ENCODE results near the gene RFX3.

DNA sequence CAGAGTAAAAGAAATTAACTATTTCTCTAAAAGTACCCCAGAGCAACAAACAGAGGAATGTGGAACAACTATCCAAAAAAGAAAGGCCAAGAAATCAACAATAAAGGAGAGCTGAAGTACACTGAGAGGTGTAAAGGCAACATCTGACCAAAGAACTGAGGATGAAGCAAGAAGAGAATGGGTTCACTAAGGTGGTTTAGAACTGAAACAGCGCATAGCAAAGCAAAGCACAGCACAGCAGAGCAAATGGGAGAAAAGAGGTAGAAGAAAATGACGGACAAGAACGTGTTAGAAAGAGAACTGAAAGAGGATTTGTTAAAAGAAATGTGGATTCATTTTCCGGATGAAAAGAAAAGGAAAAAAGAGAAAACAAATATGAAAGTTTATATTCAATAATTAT lies 25.8 kb downstream of the RFX3 start:
- TF ChIP-seq, protein P1, sequence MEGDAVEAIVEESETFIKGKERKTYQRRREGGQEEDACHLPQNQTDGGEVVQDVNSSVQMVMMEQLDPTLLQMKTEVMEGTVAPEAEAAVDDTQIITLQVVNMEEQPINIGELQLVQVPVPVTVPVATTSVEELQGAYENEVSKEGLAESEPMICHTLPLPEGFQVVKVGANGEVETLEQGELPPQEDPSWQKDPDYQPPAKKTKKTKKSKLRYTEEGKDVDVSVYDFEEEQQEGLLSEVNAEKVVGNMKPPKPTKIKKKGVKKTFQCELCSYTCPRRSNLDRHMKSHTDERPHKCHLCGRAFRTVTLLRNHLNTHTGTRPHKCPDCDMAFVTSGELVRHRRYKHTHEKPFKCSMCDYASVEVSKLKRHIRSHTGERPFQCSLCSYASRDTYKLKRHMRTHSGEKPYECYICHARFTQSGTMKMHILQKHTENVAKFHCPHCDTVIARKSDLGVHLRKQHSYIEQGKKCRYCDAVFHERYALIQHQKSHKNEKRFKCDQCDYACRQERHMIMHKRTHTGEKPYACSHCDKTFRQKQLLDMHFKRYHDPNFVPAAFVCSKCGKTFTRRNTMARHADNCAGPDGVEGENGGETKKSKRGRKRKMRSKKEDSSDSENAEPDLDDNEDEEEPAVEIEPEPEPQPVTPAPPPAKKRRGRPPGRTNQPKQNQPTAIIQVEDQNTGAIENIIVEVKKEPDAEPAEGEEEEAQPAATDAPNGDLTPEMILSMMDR (IDR thresholded peaks at IDR 0.05; ENCODE audit: low read depth, low read length, missing input control): no peak
- no peak for TF ChIP-seq EGR1 (IDR thresholded peaks at IDR 0.05; ENCODE audit: low read depth in 2 of 2)
- TF ChIP-seq, protein P2, sequence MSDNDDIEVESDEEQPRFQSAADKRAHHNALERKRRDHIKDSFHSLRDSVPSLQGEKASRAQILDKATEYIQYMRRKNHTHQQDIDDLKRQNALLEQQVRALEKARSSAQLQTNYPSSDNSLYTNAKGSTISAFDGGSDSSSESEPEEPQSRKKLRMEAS (IDR thresholded peaks at IDR 0.05): no peak
- TF ChIP-seq, protein P3, sequence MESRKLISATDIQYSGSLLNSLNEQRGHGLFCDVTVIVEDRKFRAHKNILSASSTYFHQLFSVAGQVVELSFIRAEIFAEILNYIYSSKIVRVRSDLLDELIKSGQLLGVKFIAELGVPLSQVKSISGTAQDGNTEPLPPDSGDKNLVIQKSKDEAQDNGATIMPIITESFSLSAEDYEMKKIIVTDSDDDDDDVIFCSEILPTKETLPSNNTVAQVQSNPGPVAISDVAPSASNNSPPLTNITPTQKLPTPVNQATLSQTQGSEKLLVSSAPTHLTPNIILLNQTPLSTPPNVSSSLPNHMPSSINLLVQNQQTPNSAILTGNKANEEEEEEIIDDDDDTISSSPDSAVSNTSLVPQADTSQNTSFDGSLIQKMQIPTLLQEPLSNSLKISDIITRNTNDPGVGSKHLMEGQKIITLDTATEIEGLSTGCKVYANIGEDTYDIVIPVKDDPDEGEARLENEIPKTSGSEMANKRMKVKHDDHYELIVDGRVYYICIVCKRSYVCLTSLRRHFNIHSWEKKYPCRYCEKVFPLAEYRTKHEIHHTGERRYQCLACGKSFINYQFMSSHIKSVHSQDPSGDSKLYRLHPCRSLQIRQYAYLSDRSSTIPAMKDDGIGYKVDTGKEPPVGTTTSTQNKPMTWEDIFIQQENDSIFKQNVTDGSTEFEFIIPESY (IDR thresholded peaks at IDR 0.05): no peak
- TF ChIP-seq, protein P4, sequence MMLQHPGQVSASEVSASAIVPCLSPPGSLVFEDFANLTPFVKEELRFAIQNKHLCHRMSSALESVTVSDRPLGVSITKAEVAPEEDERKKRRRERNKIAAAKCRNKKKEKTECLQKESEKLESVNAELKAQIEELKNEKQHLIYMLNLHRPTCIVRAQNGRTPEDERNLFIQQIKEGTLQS (IDR thresholded peaks at IDR 0.05): no peak
- no peak for TF ChIP-seq RAD21 (IDR thresholded peaks at IDR 0.05)
- TF ChIP-seq, protein P5, sequence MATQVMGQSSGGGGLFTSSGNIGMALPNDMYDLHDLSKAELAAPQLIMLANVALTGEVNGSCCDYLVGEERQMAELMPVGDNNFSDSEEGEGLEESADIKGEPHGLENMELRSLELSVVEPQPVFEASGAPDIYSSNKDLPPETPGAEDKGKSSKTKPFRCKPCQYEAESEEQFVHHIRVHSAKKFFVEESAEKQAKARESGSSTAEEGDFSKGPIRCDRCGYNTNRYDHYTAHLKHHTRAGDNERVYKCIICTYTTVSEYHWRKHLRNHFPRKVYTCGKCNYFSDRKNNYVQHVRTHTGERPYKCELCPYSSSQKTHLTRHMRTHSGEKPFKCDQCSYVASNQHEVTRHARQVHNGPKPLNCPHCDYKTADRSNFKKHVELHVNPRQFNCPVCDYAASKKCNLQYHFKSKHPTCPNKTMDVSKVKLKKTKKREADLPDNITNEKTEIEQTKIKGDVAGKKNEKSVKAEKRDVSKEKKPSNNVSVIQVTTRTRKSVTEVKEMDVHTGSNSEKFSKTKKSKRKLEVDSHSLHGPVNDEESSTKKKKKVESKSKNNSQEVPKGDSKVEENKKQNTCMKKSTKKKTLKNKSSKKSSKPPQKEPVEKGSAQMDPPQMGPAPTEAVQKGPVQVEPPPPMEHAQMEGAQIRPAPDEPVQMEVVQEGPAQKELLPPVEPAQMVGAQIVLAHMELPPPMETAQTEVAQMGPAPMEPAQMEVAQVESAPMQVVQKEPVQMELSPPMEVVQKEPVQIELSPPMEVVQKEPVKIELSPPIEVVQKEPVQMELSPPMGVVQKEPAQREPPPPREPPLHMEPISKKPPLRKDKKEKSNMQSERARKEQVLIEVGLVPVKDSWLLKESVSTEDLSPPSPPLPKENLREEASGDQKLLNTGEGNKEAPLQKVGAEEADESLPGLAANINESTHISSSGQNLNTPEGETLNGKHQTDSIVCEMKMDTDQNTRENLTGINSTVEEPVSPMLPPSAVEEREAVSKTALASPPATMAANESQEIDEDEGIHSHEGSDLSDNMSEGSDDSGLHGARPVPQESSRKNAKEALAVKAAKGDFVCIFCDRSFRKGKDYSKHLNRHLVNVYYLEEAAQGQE (IDR thresholded peaks at IDR 0.05): no peak
- no peak for TF ChIP-seq TAF1 (conservative IDR thresholded peaks at IDR 0.05)
- TF ChIP-seq JUND (IDR thresholded peaks at IDR 0.05): no peak
- no peak for TF ChIP-seq SP1 (IDR thresholded peaks at IDR 0.05)
- no peak for TF ChIP-seq YY1 (IDR thresholded peaks at IDR 0.05)
- TF ChIP-seq NR2F2 (IDR thresholded peaks at IDR 0.05): no peak

Measured in liver (tissue), 3 donors.